Measurements from ENCODE around the gene ODAD2. TPM values are rescaled to one million over a fixed set of nuclear protein-coding genes. Genes with fewer than 3 reads are reported as not detected.

ODAD2 gene
- total RNA-seq, 4 donors from 2014 or later, result 0.39 to 0.83 (median 0.79) TPM

DNA sequence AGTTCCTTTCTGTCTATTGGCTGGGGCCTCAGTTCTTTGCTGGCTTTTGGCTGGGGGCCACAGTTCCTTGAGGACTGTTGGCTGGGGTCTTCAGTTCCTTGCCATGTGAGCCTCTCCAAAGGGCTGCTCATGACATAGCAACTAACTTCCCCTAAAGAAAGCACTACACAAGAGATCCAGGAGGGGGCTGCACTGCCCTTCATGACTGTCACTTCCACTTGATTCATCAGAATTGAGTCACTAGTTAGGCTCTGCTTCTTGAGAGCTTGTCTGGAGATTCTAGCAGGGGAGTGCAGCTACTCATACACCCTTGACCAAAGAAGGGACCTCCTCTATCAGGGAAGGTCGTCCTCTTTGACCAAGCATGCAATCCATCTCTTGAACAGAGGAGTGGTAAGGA is 215.2 kb downstream of the ODAD2 start:
- Histone ChIP-seq H3K9me3 (peaks cover 0 to 6% (median 2%) of the 10 kb centered on the region in 4 donors), H3K27me3 (no peaks in the 10 kb centered on the region), H3K27ac (replicated peaks in 1 of 4) (no peak overlapping the region), H3K36me3 (no peaks in the 10 kb centered on the region), H3K4me3 (no peak overlapping the region), H3K4me1 (no peaks in the 10 kb centered on the region)
- DNase-seq (ENCODE audit: extremely low spot score), result no peak
- 46% methylated on average over 1 of the region's 1 CpG for WGBS
- TF ChIP-seq, protein P1, sequence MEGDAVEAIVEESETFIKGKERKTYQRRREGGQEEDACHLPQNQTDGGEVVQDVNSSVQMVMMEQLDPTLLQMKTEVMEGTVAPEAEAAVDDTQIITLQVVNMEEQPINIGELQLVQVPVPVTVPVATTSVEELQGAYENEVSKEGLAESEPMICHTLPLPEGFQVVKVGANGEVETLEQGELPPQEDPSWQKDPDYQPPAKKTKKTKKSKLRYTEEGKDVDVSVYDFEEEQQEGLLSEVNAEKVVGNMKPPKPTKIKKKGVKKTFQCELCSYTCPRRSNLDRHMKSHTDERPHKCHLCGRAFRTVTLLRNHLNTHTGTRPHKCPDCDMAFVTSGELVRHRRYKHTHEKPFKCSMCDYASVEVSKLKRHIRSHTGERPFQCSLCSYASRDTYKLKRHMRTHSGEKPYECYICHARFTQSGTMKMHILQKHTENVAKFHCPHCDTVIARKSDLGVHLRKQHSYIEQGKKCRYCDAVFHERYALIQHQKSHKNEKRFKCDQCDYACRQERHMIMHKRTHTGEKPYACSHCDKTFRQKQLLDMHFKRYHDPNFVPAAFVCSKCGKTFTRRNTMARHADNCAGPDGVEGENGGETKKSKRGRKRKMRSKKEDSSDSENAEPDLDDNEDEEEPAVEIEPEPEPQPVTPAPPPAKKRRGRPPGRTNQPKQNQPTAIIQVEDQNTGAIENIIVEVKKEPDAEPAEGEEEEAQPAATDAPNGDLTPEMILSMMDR (IDR thresholded peaks at IDR 0.05), result peak in 1 of 3 experiments; percentile 14
- TF ChIP-seq POLR2AphosphoS5 (IDR thresholded peaks at IDR 0.05) (no peak), EP300 (IDR thresholded peaks at IDR 0.05) (no peak), POLR2A (IDR thresholded peaks at IDR 0.05; ENCODE audit: low read depth) (no peak)
- intact Hi-C loops (cut with DNase I), result no loop called here

DNA sequence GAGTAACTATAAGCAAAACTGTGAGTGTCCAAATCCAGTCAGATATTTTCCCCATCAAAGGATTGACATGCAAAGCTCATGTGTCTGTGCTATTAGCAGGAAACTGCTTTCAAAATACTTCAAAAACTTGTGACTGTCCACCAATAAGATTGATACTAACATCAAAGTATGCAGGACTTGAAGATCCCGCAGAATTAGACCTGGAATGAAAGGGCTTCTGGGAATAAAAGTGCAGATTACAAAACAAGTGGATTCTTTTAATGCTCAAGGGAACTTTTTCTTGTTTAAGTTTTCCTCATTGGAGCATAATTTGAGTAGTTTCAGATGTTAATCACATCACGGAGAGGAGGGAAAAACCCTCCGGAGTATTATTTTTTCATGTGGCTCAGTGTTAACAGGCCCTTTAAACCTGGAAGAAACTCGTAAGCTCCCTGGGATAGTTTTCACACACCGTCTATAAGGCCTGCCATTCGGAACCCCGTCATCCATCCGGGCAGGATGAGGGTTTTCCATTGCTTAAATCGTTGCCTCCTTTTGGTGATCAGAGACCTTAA is 219.3 kb downstream of the ODAD2 start:
- TF ChIP-seq, protein P1 (IDR thresholded peaks at IDR 0.05), result no peak
- TF ChIP-seq EP300 (IDR thresholded peaks at IDR 0.05) (no peak), POLR2AphosphoS5 (IDR thresholded peaks at IDR 0.05) (no peak), POLR2A (IDR thresholded peaks at IDR 0.05; ENCODE audit: low read depth) (no peak)
- WGBS, result 67% methylated on average over 9 of the region's 9 CpGs
- Histone ChIP-seq H3K4me3 (no peak overlapping the region), H3K9me3 (peaks cover 0 to 6% (median 2%) of the 10 kb centered on the region in 4 donors), H3K27ac (replicated peaks in 1 of 4) (no peak overlapping the region), H3K27me3 (no peaks in the 10 kb centered on the region), H3K36me3 (no peaks in the 10 kb centered on the region), H3K4me1 (peaks cover 0 to 6% (median 4%) of the 10 kb centered on the region in 4 donors)
- intact Hi-C loops (cut with DNase I), result no loop called here
- no peak for DNase-seq (ENCODE audit: extremely low spot score)

DNA sequence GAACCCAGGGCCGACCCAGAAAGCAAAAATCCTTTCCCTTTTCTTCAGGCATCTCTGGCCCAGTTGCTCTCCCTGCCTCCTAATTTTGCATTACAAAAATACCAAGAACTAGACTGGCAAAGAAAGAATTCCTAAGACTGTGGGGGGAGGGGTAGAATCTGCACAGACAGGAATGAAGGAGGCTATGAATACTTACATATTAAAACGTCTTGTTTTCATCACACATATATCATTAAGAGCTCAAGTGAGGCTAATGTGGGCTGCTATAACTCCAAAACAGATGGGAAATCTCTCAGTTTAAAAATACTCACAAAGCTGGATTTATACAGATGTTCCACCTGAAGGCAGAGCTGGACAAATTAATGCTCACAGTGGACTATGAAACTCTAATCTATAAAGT is 224.0 kb downstream of the ODAD2 start:
- intact Hi-C loops (cut with DNase I), result no loop called here
- Histone ChIP-seq H3K4me3 (no peak overlapping the region), H3K27me3 (no peaks in the 10 kb centered on the region), H3K9me3 (no peaks in the 10 kb centered on the region), H3K36me3 (no peaks in the 10 kb centered on the region), H3K27ac (replicated peaks in 1 of 4) (no peak overlapping the region), H3K4me1 (peaks cover 0 to 19% (median 6%) of the 10 kb centered on the region in 4 donors)
- WGBS, result 31% methylated on average over 2 of the region's 2 CpGs
- no peak for TF ChIP-seq POLR2A (IDR thresholded peaks at IDR 0.05; ENCODE audit: low read depth)
- no peak for TF ChIP-seq POLR2AphosphoS5 (IDR thresholded peaks at IDR 0.05)
- TF ChIP-seq EP300 (IDR thresholded peaks at IDR 0.05), result no peak
- TF ChIP-seq, protein P1 (IDR thresholded peaks at IDR 0.05), result no peak
- no peak for DNase-seq (ENCODE audit: extremely low spot score)

DNA sequence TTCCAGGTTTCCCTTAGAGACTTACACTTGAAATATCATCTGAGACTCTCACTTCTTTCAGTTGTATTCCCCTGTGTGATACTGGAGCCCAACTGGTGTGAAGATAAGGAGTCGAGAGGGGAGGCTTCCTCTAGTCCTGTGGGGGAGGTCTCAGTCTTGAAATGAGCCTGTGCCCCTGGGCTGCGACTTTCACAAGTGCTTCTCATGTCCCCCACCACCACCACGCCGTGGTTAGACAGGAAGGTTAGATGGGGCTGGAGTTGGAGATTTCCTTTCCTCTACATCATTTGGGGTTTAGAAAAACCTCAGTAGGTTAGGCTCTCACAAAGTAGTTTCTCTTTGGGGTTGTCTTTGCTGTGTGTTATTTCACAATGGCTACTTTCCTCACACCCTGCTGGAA is 227.6 kb downstream of the ODAD2 start:
- TF ChIP-seq POLR2AphosphoS5 (IDR thresholded peaks at IDR 0.05) (no peak), EP300 (IDR thresholded peaks at IDR 0.05) (no peak), POLR2A (IDR thresholded peaks at IDR 0.05; ENCODE audit: low read depth) (no peak)
- TF ChIP-seq, protein P1 (IDR thresholded peaks at IDR 0.05), result no peak
- Histone ChIP-seq H3K27me3 (no peaks in the 10 kb centered on the region), H3K9me3 (no peaks in the 10 kb centered on the region), H3K4me1 (peaks cover 0 to 19% (median 6%) of the 10 kb centered on the region in 4 donors), H3K27ac (replicated peaks in 1 of 4) (no peak overlapping the region), H3K4me3 (no peak overlapping the region), H3K36me3 (no peaks in the 10 kb centered on the region)
- intact Hi-C loops (cut with DNase I), result no loop called here
- WGBS, result 57% methylated on average over 4 of the region's 4 CpGs
- DNase-seq (ENCODE audit: extremely low spot score), result no peak

DNA sequence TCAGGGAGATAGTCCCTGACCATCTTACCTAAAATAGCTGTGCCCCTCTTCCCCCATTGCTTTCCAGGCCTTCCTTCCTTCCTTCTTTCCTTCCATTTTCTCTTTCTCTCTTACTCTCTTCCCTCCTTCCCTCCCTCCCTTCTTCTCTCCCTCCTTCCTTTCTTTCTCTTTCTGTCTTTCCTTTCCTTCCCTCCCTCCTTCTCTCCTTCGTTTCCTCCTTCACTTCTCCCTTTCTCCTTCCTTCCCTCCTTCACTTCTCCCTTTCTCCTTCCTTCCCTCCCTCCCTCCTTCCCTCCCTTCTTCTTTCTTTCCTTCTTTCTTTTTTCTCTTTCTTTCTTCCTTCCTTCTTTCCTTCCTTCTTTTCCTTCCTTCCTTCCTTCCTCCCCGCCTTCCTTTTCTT is 228.7 kb downstream of the ODAD2 start:
- H3K9me3 ChIP-seq, result no peaks in the 10 kb centered on the region
- TF ChIP-seq POLR2A (IDR thresholded peaks at IDR 0.05; ENCODE audit: low read depth) (no peak), EP300 (IDR thresholded peaks at IDR 0.05) (no peak), POLR2AphosphoS5 (IDR thresholded peaks at IDR 0.05) (no peak)
- TF ChIP-seq, protein P1 (IDR thresholded peaks at IDR 0.05), result no peak
- H3K27ac ChIP-seq (replicated peaks in 1 of 4), result no peak overlapping the region
- no peaks in the 10 kb centered on the region for H3K36me3 ChIP-seq
- WGBS, result 82% methylated on average over 2 of the region's 2 CpGs
- intact Hi-C loops (cut with DNase I), result no loop called here
- H3K4me1 ChIP-seq, result peaks cover 0 to 19% (median 6%) of the 10 kb centered on the region in 4 donors
- H3K27me3 ChIP-seq, result no peaks in the 10 kb centered on the region
- no peak overlapping the region for H3K4me3 ChIP-seq
- DNase-seq (ENCODE audit: extremely low spot score), result no peak
